IPS-20b (cell line): ENCODE results near the gene NCBP3.

Source experiments
- H3K27ac ChIP-seq: one replicate; pipeline ENCODE4 v1.5.1; 2013; ENCODE audit warnings: low read length
- H3K27me3 ChIP-seq: 2 replicates; pipeline ENCODE4 v1.6.1; 2013; ENCODE audit warnings: mild to moderate bottlenecking, low read length, inconsistent platforms; ENCODE audit not compliant: insufficient read depth
- H3K36me3 ChIP-seq: 2 replicates; pipeline ENCODE4 v1.6.1; 2013; ENCODE audit warnings: low read depth, mild to moderate bottlenecking, inconsistent platforms, low read length, moderate library complexity; ENCODE audit not compliant: insufficient read depth
- H3K4me1 ChIP-seq: 2 replicates; pipeline ENCODE4 v1.6.1; 2013; ENCODE audit warnings: mild to moderate bottlenecking, control low read depth, inconsistent platforms, low read length, moderate library complexity; ENCODE audit not compliant: insufficient read depth
- H3K4me3 ChIP-seq: 2 replicates; pipeline ENCODE4 v1.5.1; 2013; ENCODE audit warnings: mild to moderate bottlenecking, low read length, inconsistent platforms
- H3K9ac ChIP-seq: 2 replicates; pipeline ENCODE4 v1.6.1; 2013; ENCODE audit warnings: low read depth, mild to moderate bottlenecking, inconsistent platforms, low read length, moderate library complexity
- H3K9me3 ChIP-seq: 2 replicates; pipeline ENCODE4 v1.6.1; 2013; ENCODE audit warnings: mild to moderate bottlenecking, low read depth, low read length, inconsistent platforms; ENCODE audit not compliant: insufficient read depth

NCBP3 gene

GRCh38 chr17:3803308-3803640 is 42.8 kb downstream of the NCBP3 start:
- no peak overlapping the region for H3K27ac ChIP-seq
- H3K36me3 ChIP-seq, result peaks cover 44% of the 10 kb centered on the region
- no peaks in the 10 kb centered on the region for H3K9me3 ChIP-seq
- H3K27me3 ChIP-seq, result no peaks in the 10 kb centered on the region
- H3K4me1 ChIP-seq, result no peaks in the 10 kb centered on the region
- no peak overlapping the region for H3K4me3 ChIP-seq
- no peak overlapping the region for H3K9ac ChIP-seq

- Histone ChIP-seq H3K9ac (no peak overlapping the region), H3K27ac (no peak overlapping the region), H3K9me3 (no peaks in the 10 kb centered on the region), H3K27me3 (no peaks in the 10 kb centered on the region), H3K36me3 (peaks cover 38% of the 10 kb centered on the region), H3K4me1 (no peaks in the 10 kb centered on the region), H3K4me3 (no peak overlapping the region)
Observed at GRCh38 chr17:3802461-3803307, 43.4 kb downstream of the NCBP3 start.

- Histone ChIP-seq H3K27ac (no peak overlapping the region), H3K27me3 (no peaks in the 10 kb centered on the region), H3K9me3 (no peaks in the 10 kb centered on the region)
Observed at GRCh38 chr17:3801792-3802191, 44.3 kb downstream of the NCBP3 start.

GRCh38 chr17:3801347-3801746 is 44.7 kb downstream of the NCBP3 start:
- no peak overlapping the region for H3K9ac ChIP-seq

More at GRCh38 chr17:3801792-3802191, 44.3 kb downstream of the NCBP3 start:
- Histone ChIP-seq H3K4me3 (no peak overlapping the region), H3K4me1 (no peaks in the 10 kb centered on the region), H3K9ac (no peak overlapping the region), H3K36me3 (peaks cover 29% of the 10 kb centered on the region)

GRCh38 chr17:3800362-3801271 is 45.4 kb downstream of the NCBP3 start, which contains the start of gene ITGAE:
TSS of gene ITGAE (minus strand) at chr17:3801188. CDS start at chr17:3801144, 44 bp downstream.
- no peak within 1 kb of the TSS for H3K4me3 ChIP-seq
- no peak within 1 kb of the TSS for H3K9ac ChIP-seq
- H3K4me1 ChIP-seq, result no peaks in the 10 kb centered on the region
- peaks cover 21% of the 10 kb centered on the region; the same call in 1 of the 2 replicates for H3K36me3 ChIP-seq
- no peaks in the 10 kb centered on the region for H3K9me3 ChIP-seq
- H3K27me3 ChIP-seq, result no peaks in the 10 kb centered on the region
- H3K27ac ChIP-seq, result no peak within 1 kb of the TSS

More at GRCh38 chr17:3801347-3801746, 44.7 kb downstream of the NCBP3 start:
- H3K27me3 ChIP-seq, result no peaks in the 10 kb centered on the region
- no peak overlapping the region for H3K4me3 ChIP-seq
- no peaks in the 10 kb centered on the region for H3K9me3 ChIP-seq
- no peak overlapping the region for H3K27ac ChIP-seq
- H3K4me1 ChIP-seq, result no peaks in the 10 kb centered on the region
- peaks cover 25% of the 10 kb centered on the region; the same call in 1 of the 2 replicates for H3K36me3 ChIP-seq

GRCh38 chr17:3799181-3799945 is 46.7 kb downstream of the NCBP3 start:
- Histone ChIP-seq H3K4me3 (no peak overlapping the region), H3K4me1 (no peaks in the 10 kb centered on the region), H3K9me3 (no peaks in the 10 kb centered on the region), H3K27ac (no peak overlapping the region), H3K9ac (no peak overlapping the region), H3K27me3 (no peaks in the 10 kb centered on the region), H3K36me3 (peaks cover 15% of the 10 kb centered on the region; the same call in 1 of the 2 replicates)

GRCh38 chr17:3798273-3799180 is 47.5 kb downstream of the NCBP3 start:
- H3K4me3 ChIP-seq, result no peak overlapping the region
- H3K9me3 ChIP-seq, result no peaks in the 10 kb centered on the region
- H3K36me3 ChIP-seq, result peaks cover 15% of the 10 kb centered on the region; the same call in 1 of the 2 replicates
- H3K9ac ChIP-seq, result no peak overlapping the region
- H3K4me1 ChIP-seq, result no peaks in the 10 kb centered on the region
- H3K27ac ChIP-seq, result no peak overlapping the region
- H3K27me3 ChIP-seq, result no peaks in the 10 kb centered on the region

GRCh38 chr17:3796822-3797170 is 49.2 kb downstream of the NCBP3 start:
- Histone ChIP-seq H3K36me3 (0 out of 2 replicates have a peak, but pooled peaks cover 4% of the 10 kb centered on the region), H3K4me1 (no peaks in the 10 kb centered on the region), H3K27me3 (no peaks in the 10 kb centered on the region), H3K27ac (no peak overlapping the region), H3K9ac (no peak overlapping the region), H3K4me3 (no peak overlapping the region), H3K9me3 (no peaks in the 10 kb centered on the region)

GRCh38 chr17:3796110-3796821 is 49.8 kb downstream of the NCBP3 start:
- no peak overlapping the region for H3K4me3 ChIP-seq
- no peaks in the 10 kb centered on the region for H3K27me3 ChIP-seq
- H3K36me3 ChIP-seq, result no peaks in the 10 kb centered on the region
- H3K4me1 ChIP-seq, result no peaks in the 10 kb centered on the region
- H3K9me3 ChIP-seq, result no peaks in the 10 kb centered on the region
- no peak overlapping the region for H3K9ac ChIP-seq
- H3K27ac ChIP-seq, result no peak overlapping the region

- Histone ChIP-seq H3K27ac (no peak overlapping the region), H3K4me1 (no peaks in the 10 kb centered on the region), H3K27me3 (no peaks in the 10 kb centered on the region), H3K36me3 (no peaks in the 10 kb centered on the region), H3K9ac (no peak overlapping the region), H3K9me3 (no peaks in the 10 kb centered on the region), H3K4me3 (no peak overlapping the region)
Observed at GRCh38 chr17:3795390-3796102, 50.5 kb downstream of the NCBP3 start.
